Measurements from ENCODE around the gene SRGAP3. TPM values are rescaled to one million over a fixed set of nuclear protein-coding genes. Genes with fewer than 3 reads are reported as not detected.

Gene SRGAP3
- total RNA-seq, 1 donor from 2014 or later, result 0.54 TPM

GRCh38 chr3:8952130-8952529, 297.3 kb downstream of the SRGAP3 start:
- no peak for DNase-seq (ENCODE audit: low spot score)
- Mint-ChIP-seq H3K4me1 (ENCODE audit: low read depth) (peaks cover 19% of the 10 kb centered on the region), H3K36me3 (ENCODE audit: low read depth) (peaks cover 10% of the 10 kb centered on the region), H3K9me3 (no peaks in the 10 kb centered on the region), H3K27me3 (ENCODE audit: insufficient read depth) (no peaks in the 10 kb centered on the region), H3K4me3 (no peak overlapping the region), H3K27ac (no peak overlapping the region)
- intact Hi-C loops (cut with micrococcal nuclease), result no loop called here

- no peak overlapping the region for H3K4me3 Mint-ChIP-seq
- no peak for DNase-seq (ENCODE audit: low spot score)
- peaks cover 36% of the 10 kb centered on the region for H3K36me3 Mint-ChIP-seq (ENCODE audit: low read depth)
- intact Hi-C loops (cut with micrococcal nuclease), result no loop called here
- H3K27me3 Mint-ChIP-seq (ENCODE audit: insufficient read depth), result no peaks in the 10 kb centered on the region
- H3K4me1 Mint-ChIP-seq (ENCODE audit: low read depth), result peaks cover 6% of the 10 kb centered on the region
- peaks cover 18% of the 10 kb centered on the region for H3K9me3 Mint-ChIP-seq
- H3K27ac Mint-ChIP-seq, result no peak overlapping the region
Observed at GRCh38 chr3:8945890-8946600, 303.4 kb downstream of the SRGAP3 start.

- intact Hi-C loops (cut with micrococcal nuclease), result no loop called here
- Mint-ChIP-seq H3K36me3 (ENCODE audit: low read depth) (peaks cover 46% of the 10 kb centered on the region), H3K4me3 (no peak overlapping the region), H3K9me3 (peaks cover 18% of the 10 kb centered on the region), H3K4me1 (ENCODE audit: low read depth) (peaks cover 6% of the 10 kb centered on the region), H3K27ac (no peak overlapping the region), H3K27me3 (ENCODE audit: insufficient read depth) (no peaks in the 10 kb centered on the region)
- DNase-seq (ENCODE audit: low spot score), result no peak
Observed at GRCh38 chr3:8942746-8943488, 306.5 kb downstream of the SRGAP3 start.

GRCh38 chr3:8942115-8942514, 307.3 kb downstream of the SRGAP3 start:
- intact Hi-C loops (cut with micrococcal nuclease), result no loop called here
- DNase-seq (ENCODE audit: low spot score), result no peak
- Mint-ChIP-seq H3K4me3 (no peak overlapping the region), H3K27me3 (ENCODE audit: insufficient read depth) (no peaks in the 10 kb centered on the region), H3K4me1 (ENCODE audit: low read depth) (peaks cover 2% of the 10 kb centered on the region), H3K36me3 (ENCODE audit: low read depth) (peaks cover 44% of the 10 kb centered on the region), H3K27ac (no peak overlapping the region), H3K9me3 (peaks cover 18% of the 10 kb centered on the region)

- no peak overlapping the region for H3K4me3 Mint-ChIP-seq
Observed at GRCh38 chr3:8938021-8938420, 311.4 kb downstream of the SRGAP3 start.

GRCh38 chr3:8937064-8938020, 312.1 kb downstream of the SRGAP3 start:
- Mint-ChIP-seq H3K36me3 (ENCODE audit: low read depth) (peaks cover 30% of the 10 kb centered on the region), H3K27ac (no peak overlapping the region), H3K27me3 (ENCODE audit: insufficient read depth) (no peaks in the 10 kb centered on the region), H3K4me3 (no peak overlapping the region), H3K9me3 (no peaks in the 10 kb centered on the region), H3K4me1 (ENCODE audit: low read depth) (no peaks in the 10 kb centered on the region)
- intact Hi-C loops (cut with micrococcal nuclease), result no loop called here
- DNase-seq (ENCODE audit: low spot score), result no peak

More at GRCh38 chr3:8938021-8938420, 311.4 kb downstream of the SRGAP3 start:
- Mint-ChIP-seq H3K9me3 (peaks cover 4% of the 10 kb centered on the region), H3K27me3 (ENCODE audit: insufficient read depth) (no peaks in the 10 kb centered on the region), H3K36me3 (ENCODE audit: low read depth) (peaks cover 36% of the 10 kb centered on the region), H3K4me1 (ENCODE audit: low read depth) (no peaks in the 10 kb centered on the region), H3K27ac (no peak overlapping the region)
- no peak for DNase-seq (ENCODE audit: low spot score)
- intact Hi-C loops (cut with micrococcal nuclease), result no loop called here

- Mint-ChIP-seq H3K4me1 (ENCODE audit: low read depth) (no peaks in the 10 kb centered on the region), H3K36me3 (ENCODE audit: low read depth) (peaks cover 25% of the 10 kb centered on the region), H3K4me3 (no peak overlapping the region), H3K27me3 (ENCODE audit: insufficient read depth) (no peaks in the 10 kb centered on the region), H3K9me3 (peaks cover 4% of the 10 kb centered on the region), H3K27ac (no peak overlapping the region)
- intact Hi-C loops (cut with micrococcal nuclease), result no loop called here
- no peak for DNase-seq (ENCODE audit: low spot score)
Observed at GRCh38 chr3:8932507-8932906, 316.9 kb downstream of the SRGAP3 start.

- intact Hi-C loops (cut with micrococcal nuclease), result no loop called here
- Mint-ChIP-seq H3K4me1 (ENCODE audit: low read depth) (no peaks in the 10 kb centered on the region), H3K27me3 (ENCODE audit: insufficient read depth) (no peaks in the 10 kb centered on the region)
Observed at GRCh38 chr3:8931342-8931741, 318.1 kb downstream of the SRGAP3 start.

More at GRCh38 chr3:8931342-8931741, 318.1 kb downstream of the SRGAP3 start:
- no peak overlapping the region for H3K27ac Mint-ChIP-seq
- peaks cover 31% of the 10 kb centered on the region for H3K36me3 Mint-ChIP-seq (ENCODE audit: low read depth)
- peaks cover 4% of the 10 kb centered on the region for H3K9me3 Mint-ChIP-seq
- no peak for DNase-seq (ENCODE audit: low spot score)
- H3K4me3 Mint-ChIP-seq, result no peak overlapping the region

Other genes starting within 250 kb of the SRGAP3 start
- gene THUMPD3, start 113.4 kb upstream of the SRGAP3 start, total RNA-seq, result 61.4 and 62.4 TPM in 2 replicates
- 135 and 140 TPM in 2 replicates for gene SETD5, start 148.0 kb upstream of the SRGAP3 start, total RNA-seq